Activated CD4-positive, CD25-positive, alpha-beta regulatory T cell (primary cell): Measurements from ENCODE around the gene CCDC7.
"Not testable (repeated sequence)": the region's sequence is repeated elsewhere in the genome, so short reads cannot be mapped to it uniquely, and the experiment has no call there.

Source experiments
- DNase-seq, 4 experiments: peaks; one replicate each; lab custom pipeline; 2025; lab: John Stamatoyannopoulos, UW

The CCDC7 gene

DNA sequence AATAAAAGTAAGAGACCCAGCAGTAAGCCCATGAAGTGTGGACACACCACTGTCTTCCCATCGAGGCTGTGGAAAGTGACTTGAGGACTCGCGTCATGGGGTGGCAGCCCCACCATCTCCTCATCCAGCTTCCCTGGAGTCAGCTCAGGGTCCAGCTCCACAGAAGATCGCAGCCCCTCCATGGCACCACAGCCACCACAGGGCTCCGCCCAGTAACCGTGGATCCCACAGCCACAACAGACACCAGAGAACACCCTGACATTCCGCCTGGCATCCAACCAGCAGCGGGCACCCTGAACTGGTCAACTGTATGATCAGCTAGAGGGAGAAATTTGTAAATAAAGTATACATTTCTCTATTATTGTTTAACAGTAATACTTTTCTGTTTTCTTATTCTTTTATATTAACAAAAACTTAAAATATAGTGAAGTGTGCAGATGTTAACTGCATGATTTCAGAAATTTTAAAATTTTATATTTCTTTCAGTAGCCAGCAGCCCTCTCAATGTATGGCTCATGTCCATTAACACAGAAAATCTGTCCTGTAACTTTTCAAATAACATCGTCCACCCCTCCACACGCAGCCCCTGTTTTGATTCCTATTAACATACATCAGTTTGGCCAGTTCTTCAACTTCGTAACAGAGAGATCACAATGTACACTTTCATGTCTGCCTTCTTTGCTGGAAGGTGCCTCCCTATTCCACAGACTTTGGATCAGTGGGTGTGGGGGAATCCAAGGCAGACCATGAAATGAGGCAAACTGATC, 442.4 kb downstream of the CCDC7 start:
- no peak for DNase-seq

GRCh38 chr10:32889631-32890212, 443.8 kb downstream of the CCDC7 start:
- DNase-seq = no peak

DNA sequence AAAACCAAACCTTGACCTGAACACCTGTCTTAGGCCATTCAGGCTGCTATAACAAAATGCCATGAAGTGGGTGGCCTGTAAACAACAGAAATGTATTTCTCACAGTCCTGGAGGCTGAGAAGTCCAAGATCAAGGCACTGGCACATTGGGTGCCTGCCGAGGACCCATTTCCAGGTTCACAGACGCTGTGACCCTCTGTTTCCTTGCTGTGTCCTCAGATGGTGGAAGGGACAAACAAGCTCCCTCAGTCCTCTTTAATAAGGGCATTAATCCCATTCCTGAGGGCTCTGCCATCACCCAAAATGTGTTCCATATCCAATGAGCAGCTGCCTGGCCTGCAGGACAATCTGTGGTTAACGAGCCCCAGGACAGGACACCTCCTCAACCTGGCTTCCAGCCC, 444.5 kb downstream of the CCDC7 start:
- no peak for DNase-seq

- DNase-seq = no peak
Observed at GRCh38 chr10:32891261-32891660, 445.3 kb downstream of the CCDC7 start.

DNA sequence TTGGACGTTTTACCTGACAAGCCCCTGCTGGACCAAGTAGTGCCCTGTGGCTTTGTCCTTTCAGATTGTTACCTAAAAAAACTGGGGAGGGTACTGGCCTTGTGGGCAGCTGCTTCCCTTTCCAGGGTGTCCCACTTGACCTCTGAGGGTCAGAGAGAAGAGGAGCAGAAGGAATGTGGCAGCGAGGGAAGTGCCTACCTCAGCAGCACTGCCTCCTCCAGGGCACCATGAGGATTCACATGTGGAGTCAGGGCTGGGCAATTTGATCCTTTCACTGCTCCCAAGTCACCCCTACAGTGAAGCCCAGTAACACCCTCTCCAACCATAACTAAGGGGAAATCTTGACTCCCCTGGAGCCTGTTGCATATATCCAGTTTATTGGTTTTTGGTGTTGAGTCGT, 447.5 kb downstream of the CCDC7 start:
- no peak for DNase-seq

- DNase-seq = no peak
Observed at GRCh38 chr10:32893916-32894664, 448.1 kb downstream of the CCDC7 start.

DNA sequence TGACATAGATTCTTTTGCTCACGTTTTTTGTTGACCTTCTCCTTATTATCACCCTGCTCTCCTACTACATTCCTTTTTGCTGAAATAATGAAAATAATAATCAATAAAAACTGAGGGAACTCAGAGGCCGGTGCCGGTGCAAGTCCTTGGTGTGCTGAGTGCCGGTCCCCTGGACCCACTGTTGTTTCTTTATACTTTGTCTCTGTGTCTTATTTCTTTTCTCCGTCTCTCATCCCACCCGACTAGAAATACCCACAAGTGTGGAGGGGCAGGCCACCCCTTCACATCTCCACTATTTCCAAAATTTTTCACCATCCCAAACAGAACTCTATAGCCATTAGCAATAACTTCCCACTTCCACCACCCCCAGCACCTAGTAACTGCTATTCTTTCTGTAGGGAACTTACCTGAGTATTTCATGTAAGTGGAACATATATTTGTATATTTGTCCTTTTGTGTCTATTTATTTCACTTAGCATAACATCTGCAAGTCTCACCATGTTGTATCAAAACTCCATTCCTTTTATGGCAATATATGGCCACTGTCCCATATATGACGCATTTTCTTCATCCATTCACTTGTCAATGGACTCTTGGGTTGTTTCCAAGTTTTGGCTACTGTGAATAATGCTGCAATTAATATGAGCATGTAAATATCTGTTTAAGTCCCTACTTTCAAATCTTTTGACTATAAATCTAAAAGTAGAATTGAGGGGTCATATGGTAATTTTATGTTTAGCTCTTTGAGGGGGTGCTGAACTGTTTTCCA, 449.4 kb downstream of the CCDC7 start:
- DNase-seq = not testable (repeated sequence)

DNA sequence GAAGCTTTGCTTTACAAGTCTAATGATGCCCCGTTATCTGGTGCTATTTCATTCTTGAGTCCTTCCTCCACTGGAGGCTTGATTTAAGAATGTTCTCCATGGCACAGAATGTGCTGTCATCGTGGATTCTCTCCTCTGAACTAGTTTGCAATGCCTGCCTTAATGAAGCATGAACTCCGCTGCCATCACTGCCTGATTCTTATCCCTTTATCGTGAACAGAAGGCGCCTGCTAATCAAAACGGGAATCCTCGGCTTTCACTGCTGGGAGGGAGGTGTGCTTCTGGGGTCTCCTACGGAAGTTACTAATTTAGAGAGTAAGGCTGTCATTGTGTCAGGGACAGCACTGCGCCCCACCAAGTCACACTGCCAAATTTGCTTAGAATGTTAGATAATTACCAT, 455.9 kb downstream of the CCDC7 start:
- no peak for DNase-seq

GRCh38 chr10:32905466-32905865, 459.5 kb downstream of the CCDC7 start:
- DNase-seq = no peak

DNA sequence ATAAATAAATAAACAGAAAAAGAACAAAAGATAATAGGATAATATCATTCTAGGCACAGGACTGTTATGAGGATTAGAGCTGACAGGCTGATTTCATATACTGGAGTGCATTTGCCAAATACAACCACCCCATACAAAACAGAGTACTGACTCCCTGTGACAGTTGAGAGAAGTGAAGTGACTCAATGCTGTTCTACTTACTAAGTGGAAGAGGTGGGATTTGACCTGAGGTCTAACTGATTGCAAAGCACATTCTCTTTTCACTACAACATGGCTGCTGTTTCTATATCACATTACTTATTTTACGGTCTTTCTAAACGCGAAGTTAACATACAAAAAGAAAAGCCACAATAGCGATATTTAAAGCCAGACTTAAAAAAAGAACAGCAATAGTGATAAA, 460.7 kb downstream of the CCDC7 start:
- no peak for DNase-seq

- no peak for DNase-seq
Observed at GRCh38 chr10:32909456-32909855, 463.5 kb downstream of the CCDC7 start.

DNA sequence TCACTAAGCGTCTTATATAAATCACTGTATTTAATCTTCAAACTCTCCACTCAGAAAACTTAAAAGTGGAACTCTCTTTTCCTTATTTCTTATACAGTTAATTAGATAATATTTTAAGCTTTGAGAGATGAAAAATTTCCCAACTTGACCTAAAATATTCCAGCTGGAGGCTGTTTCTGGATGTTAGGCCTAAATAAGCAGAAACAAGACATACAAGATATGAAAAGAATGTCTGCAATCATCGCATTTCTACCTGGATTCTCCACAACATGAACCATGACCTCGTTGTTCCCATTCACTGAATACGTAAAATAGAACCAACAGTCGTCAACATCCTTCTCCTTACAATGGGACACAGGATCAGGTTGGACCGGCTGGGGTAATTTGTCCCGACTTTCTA, 464.0 kb downstream of the CCDC7 start:
- DNase-seq = not testable (repeated sequence)

- DNase-seq = no peak
Observed at GRCh38 chr10:32911285-32912016, 465.5 kb downstream of the CCDC7 start.

DNA sequence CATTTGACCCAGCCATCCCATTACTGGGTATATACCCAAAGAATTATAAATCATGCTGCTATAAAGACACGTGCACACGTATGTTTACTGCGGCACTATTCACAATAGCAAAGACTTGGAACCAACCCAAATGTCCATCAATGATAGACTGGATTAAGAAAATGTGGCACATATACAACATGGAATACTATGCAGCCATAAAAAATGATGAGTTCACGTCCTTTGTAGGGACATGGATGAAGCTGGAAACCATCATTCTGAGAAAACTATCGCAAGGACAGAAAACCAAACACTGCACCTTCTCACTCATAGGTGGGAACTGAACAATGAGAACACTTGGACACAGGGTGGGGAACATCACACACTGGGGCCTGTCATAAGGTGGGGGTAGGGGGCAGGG, 471.9 kb downstream of the CCDC7 start:
- not testable (repeated sequence) for DNase-seq

DNA sequence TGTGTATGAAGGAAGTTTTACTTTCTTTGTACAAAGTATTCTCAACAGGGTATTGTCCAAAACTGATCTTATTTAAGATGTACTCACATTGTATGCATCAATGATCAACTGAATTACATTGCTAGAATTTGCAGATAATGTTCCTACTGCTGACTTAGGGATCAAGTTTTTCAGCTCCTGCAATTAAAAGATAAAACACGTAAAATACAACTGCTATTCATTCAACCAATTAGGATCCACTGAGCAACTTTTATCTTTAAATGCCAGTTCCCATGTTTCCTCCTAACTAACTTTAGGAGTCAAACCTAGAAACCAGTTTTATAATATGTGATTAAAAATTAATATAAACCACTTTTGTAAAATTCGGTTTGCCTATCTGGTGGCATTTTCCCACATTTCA, 476.2 kb downstream of the CCDC7 start:
- no peak for DNase-seq

DNA sequence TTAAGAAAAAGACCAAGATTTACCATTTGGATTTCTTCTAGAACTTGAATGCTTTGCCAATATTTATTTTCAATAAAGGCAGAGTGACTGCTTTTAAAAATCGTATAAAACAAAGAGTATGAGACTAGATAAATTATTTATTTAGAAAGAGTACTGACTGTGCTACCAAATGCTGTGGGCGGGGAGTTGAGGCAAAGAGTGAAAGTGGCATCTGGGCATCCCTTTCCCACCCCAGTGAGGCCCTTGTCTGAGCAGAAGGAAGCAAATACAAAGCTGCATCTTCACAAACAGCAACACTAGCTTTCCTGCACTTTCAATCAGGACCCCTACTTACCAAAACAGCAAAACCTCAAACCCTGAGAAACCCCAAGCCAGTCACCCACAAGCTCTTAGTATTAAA, 477.2 kb downstream of the CCDC7 start:
- no peak for DNase-seq

- no peak for DNase-seq
Observed at GRCh38 chr10:32923849-32924248, 477.9 kb downstream of the CCDC7 start.
